ENCODE measurements around the gene RGL2. TPM values are rescaled to one million over a fixed set of nuclear protein-coding genes. Genes with fewer than 3 reads are reported as not detected.

RGL2 gene
- total and polyA plus RNA-seq, 2 of the 13 experiments (the other 11 are each of a cell fraction or from before 2014, with no cell fraction given) = 22.9 to 47.4 TPM

DNA sequence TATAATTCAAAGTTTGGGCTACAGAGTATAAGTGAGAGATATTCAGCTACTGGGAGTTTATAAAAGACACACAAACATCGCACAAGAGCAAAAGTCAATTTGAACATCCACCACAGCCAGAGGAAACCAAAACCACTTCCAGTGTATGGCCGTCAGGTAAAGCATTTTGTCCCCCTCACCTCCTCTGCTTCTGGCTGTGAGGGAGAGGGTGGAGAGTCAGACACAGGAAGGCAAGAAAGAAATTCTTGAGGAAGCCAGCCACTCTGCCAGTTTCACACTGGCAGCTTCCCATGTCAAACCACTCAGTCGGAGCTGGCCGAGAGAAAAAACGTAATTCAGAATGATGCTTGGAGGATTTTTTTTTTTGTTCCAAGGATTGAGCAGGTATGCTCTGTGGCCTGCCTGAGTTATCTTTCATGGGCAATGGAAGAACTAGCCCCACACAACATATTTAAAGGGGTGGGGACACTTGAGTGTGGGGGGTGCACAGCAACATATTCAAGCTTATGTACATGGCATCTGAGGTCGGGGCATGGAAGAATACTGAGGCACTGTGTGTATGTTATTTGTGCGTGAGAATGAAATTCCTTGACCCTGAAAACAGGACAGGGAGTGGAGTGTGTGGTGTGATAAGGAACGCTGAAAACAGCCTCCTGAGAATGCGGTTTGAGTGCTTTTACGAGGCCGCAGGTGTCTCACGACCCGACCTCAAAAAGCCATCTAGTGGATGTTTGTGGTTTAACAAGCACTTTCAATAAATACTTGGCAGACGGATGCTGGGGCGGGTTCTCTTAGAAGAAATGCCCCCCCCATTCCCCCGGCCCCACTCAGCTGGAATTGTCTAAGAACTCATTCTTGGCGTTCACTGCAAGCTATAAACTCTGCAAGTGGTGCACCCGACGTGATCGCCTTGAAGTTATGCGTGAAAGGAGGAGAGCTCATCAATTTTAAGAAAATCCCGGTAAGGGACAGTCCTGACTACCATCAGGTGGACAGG lies 46.3 kb upstream of the RGL2 start (continued):
- TF ChIP-seq, protein P1, sequence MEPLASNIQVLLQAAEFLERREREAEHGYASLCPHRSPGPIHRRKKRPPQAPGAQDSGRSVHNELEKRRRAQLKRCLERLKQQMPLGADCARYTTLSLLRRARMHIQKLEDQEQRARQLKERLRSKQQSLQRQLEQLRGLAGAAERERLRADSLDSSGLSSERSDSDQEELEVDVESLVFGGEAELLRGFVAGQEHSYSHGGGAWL (CRISPR knock-in tag; IDR thresholded peaks at IDR 0.05) = no peak
- peak; percentile 64 for TF ChIP-seq XRCC5 (optimal IDR thresholded peaks at IDR 0.05; ENCODE audit: low read length)
- no peak for TF ChIP-seq ZNF468 (CRISPR knock-in tag; IDR thresholded peaks at IDR 0.05)
- TF ChIP-seq, protein P2, sequence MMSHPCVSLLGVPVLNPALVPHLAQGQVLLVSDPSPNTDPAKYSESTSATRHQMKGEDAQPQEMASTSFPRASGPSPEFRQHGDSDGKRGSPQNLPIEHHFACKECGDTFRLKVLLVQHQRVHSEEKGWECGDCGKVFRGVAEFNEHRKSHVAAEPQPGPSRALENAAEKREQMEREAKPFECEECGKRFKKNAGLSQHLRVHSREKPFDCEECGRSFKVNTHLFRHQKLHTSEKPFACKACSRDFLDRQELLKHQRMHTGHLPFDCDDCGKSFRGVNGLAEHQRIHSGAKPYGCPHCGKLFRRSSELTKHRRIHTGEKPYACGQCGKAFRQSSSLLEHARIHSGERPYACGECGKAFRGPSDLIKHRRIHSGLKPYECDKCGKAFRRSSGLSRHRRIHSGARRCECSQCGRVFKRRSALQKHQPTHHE (CRISPR knock-in tag; IDR thresholded peaks at IDR 0.05; ENCODE audit: borderline replicate concordance) = no peak
- no peak for TF ChIP-seq ZNF12 (CRISPR knock-in tag; IDR thresholded peaks at IDR 0.05)
- TF ChIP-seq, protein P3, sequence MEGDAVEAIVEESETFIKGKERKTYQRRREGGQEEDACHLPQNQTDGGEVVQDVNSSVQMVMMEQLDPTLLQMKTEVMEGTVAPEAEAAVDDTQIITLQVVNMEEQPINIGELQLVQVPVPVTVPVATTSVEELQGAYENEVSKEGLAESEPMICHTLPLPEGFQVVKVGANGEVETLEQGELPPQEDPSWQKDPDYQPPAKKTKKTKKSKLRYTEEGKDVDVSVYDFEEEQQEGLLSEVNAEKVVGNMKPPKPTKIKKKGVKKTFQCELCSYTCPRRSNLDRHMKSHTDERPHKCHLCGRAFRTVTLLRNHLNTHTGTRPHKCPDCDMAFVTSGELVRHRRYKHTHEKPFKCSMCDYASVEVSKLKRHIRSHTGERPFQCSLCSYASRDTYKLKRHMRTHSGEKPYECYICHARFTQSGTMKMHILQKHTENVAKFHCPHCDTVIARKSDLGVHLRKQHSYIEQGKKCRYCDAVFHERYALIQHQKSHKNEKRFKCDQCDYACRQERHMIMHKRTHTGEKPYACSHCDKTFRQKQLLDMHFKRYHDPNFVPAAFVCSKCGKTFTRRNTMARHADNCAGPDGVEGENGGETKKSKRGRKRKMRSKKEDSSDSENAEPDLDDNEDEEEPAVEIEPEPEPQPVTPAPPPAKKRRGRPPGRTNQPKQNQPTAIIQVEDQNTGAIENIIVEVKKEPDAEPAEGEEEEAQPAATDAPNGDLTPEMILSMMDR (CRISPR knock-in tag; IDR thresholded peaks at IDR 0.05) = peak; percentile 83
- TF ChIP-seq, protein P4, sequence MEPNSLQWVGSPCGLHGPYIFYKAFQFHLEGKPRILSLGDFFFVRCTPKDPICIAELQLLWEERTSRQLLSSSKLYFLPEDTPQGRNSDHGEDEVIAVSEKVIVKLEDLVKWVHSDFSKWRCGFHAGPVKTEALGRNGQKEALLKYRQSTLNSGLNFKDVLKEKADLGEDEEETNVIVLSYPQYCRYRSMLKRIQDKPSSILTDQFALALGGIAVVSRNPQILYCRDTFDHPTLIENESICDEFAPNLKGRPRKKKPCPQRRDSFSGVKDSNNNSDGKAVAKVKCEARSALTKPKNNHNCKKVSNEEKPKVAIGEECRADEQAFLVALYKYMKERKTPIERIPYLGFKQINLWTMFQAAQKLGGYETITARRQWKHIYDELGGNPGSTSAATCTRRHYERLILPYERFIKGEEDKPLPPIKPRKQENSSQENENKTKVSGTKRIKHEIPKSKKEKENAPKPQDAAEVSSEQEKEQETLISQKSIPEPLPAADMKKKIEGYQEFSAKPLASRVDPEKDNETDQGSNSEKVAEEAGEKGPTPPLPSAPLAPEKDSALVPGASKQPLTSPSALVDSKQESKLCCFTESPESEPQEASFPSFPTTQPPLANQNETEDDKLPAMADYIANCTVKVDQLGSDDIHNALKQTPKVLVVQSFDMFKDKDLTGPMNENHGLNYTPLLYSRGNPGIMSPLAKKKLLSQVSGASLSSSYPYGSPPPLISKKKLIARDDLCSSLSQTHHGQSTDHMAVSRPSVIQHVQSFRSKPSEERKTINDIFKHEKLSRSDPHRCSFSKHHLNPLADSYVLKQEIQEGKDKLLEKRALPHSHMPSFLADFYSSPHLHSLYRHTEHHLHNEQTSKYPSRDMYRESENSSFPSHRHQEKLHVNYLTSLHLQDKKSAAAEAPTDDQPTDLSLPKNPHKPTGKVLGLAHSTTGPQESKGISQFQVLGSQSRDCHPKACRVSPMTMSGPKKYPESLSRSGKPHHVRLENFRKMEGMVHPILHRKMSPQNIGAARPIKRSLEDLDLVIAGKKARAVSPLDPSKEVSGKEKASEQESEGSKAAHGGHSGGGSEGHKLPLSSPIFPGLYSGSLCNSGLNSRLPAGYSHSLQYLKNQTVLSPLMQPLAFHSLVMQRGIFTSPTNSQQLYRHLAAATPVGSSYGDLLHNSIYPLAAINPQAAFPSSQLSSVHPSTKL (CRISPR knock-in tag; IDR thresholded peaks at IDR 0.05) = no peak
- TF ChIP-seq ZNF432 (CRISPR knock-in tag; IDR thresholded peaks at IDR 0.05; ENCODE audit: borderline replicate concordance) = no peak
- TF ChIP-seq ZNF30 (CRISPR knock-in tag; IDR thresholded peaks at IDR 0.05) = no peak
- no peak for TF ChIP-seq NFIC (IDR thresholded peaks at IDR 0.05; ENCODE audit: low read length)
- no peak for TF ChIP-seq RAD51 (IDR thresholded peaks at IDR 0.05; ENCODE audit: borderline replicate concordance)
- TF ChIP-seq, protein P5, sequence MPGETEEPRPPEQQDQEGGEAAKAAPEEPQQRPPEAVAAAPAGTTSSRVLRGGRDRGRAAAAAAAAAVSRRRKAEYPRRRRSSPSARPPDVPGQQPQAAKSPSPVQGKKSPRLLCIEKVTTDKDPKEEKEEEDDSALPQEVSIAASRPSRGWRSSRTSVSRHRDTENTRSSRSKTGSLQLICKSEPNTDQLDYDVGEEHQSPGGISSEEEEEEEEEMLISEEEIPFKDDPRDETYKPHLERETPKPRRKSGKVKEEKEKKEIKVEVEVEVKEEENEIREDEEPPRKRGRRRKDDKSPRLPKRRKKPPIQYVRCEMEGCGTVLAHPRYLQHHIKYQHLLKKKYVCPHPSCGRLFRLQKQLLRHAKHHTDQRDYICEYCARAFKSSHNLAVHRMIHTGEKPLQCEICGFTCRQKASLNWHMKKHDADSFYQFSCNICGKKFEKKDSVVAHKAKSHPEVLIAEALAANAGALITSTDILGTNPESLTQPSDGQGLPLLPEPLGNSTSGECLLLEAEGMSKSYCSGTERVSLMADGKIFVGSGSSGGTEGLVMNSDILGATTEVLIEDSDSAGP (CRISPR knock-in tag; IDR thresholded peaks at IDR 0.05; ENCODE audit: borderline replicate concordance) = no peak
- TF ChIP-seq, protein P6, sequence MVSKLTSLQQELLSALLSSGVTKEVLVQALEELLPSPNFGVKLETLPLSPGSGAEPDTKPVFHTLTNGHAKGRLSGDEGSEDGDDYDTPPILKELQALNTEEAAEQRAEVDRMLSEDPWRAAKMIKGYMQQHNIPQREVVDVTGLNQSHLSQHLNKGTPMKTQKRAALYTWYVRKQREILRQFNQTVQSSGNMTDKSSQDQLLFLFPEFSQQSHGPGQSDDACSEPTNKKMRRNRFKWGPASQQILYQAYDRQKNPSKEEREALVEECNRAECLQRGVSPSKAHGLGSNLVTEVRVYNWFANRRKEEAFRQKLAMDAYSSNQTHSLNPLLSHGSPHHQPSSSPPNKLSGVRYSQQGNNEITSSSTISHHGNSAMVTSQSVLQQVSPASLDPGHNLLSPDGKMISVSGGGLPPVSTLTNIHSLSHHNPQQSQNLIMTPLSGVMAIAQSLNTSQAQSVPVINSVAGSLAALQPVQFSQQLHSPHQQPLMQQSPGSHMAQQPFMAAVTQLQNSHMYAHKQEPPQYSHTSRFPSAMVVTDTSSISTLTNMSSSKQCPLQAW (CRISPR knock-in tag; IDR thresholded peaks at IDR 0.05) = no peak
- TF ChIP-seq, protein P7, sequence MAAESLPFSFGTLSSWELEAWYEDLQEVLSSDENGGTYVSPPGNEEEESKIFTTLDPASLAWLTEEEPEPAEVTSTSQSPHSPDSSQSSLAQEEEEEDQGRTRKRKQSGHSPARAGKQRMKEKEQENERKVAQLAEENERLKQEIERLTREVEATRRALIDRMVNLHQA (CRISPR knock-in tag; IDR thresholded peaks at IDR 0.05) = no peak

Data from HepG2 (cell line).